ENCODE results near the gene RNF220.

RNF220 gene

GRCh38 chr1:44485229-44485933 is 80.3 kb downstream of the RNF220 start:
- no peak overlapping the region for H3K27ac ChIP-seq
- TF ChIP-seq, protein P1, sequence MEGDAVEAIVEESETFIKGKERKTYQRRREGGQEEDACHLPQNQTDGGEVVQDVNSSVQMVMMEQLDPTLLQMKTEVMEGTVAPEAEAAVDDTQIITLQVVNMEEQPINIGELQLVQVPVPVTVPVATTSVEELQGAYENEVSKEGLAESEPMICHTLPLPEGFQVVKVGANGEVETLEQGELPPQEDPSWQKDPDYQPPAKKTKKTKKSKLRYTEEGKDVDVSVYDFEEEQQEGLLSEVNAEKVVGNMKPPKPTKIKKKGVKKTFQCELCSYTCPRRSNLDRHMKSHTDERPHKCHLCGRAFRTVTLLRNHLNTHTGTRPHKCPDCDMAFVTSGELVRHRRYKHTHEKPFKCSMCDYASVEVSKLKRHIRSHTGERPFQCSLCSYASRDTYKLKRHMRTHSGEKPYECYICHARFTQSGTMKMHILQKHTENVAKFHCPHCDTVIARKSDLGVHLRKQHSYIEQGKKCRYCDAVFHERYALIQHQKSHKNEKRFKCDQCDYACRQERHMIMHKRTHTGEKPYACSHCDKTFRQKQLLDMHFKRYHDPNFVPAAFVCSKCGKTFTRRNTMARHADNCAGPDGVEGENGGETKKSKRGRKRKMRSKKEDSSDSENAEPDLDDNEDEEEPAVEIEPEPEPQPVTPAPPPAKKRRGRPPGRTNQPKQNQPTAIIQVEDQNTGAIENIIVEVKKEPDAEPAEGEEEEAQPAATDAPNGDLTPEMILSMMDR (conservative IDR thresholded peaks at IDR 0.05), result no peak

GRCh38 chr1:44485934-44486460 is 80.9 kb downstream of the RNF220 start:
- TF ChIP-seq, protein P1 (conservative IDR thresholded peaks at IDR 0.05), result no peak
- H3K27ac ChIP-seq, result no peak overlapping the region

DNA sequence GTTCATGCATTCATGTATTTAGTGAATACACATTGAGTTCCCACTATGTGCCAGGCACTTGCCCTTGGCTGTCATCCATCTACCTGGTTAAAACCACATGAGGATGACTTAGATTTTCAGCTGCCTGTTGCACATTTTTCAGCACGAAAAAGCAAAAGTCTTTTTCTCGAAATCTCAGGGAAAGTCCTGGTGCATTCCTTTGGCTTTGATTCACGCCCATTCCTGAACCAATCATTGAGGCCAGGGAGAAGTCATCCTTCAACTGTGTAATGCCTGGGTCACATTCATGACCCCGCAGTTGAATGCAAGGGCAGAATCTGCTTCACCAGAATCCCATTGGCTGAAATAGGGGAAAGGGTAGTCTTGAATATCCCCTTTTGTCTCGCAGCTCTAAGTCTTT is 84.4 kb downstream of the RNF220 start:
- H3K27ac ChIP-seq, result no peak overlapping the region
- TF ChIP-seq, protein P1 (conservative IDR thresholded peaks at IDR 0.05), result no peak

GRCh38 chr1:44496541-44497171 is 91.6 kb downstream of the RNF220 start:
- TF ChIP-seq, protein P1 (conservative IDR thresholded peaks at IDR 0.05), result no peak
- no peak overlapping the region for H3K27ac ChIP-seq

DNA sequence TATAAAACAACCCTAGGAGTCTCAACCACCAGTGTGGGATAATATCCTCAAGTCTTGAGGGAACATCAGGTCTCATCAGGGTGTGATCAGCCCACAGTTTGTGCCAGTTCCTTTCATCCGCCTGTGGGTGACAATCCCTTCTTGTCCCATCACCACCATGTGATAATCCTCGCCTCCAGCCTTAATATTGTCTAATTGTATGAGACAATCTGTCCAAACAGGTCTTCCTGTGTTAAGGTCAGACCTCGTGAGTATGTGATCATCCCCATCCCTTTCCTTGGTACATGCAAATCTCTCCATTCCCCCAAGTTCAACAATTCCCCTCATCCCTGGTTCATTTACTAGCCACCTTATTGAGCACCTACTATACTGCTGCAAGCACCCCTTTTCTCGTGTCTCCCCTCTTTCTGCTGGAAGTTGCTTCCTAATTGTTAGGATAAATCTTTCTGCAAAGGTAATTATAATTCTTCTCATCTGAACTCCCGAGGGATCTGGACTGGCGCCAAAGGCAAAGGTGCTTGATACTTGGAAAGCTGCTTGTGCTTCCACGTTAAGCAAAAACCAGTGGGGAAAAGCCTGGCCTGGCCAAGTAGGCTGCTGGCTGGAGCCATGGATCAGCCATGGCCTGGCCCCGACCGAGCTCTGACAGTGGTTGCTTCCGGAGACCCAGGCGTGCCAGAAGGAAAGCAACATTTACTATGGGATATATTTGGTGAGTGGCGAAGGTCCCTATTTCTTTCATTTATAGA is 92.5 kb downstream of the RNF220 start:
- TF ChIP-seq, protein P1 (conservative IDR thresholded peaks at IDR 0.05), result no peak
- H3K27ac ChIP-seq, result no peak overlapping the region

- H3K27ac ChIP-seq, result no peak overlapping the region
- TF ChIP-seq, protein P1 (conservative IDR thresholded peaks at IDR 0.05), result no peak
Observed at GRCh38 chr1:44499306-44499705, 94.3 kb downstream of the RNF220 start.

Measured in VCaP (cell line).